ENCODE data around the gene SOD1.

- TF ChIP-seq CTCF (IDR thresholded peaks at IDR 0.05; ENCODE audit: poor library complexity), result no peak
- no peak for TF ChIP-seq EZH2 (IDR thresholded peaks at IDR 0.05; ENCODE audit: borderline replicate concordance)
- no peak for TF ChIP-seq EZH2phosphoT487 (IDR thresholded peaks at IDR 0.05; ENCODE audit: low read depth, severe bottlenecking, unreplicated experiment)
Measured at GRCh38 chr21:31667639-31668038, 8.1 kb downstream of the SOD1 start.
